Lower leg skin (tissue), 4 donors: Measurements from ENCODE around the gene CRP. TPM values are rescaled to one million over a fixed set of nuclear protein-coding genes. Genes with fewer than 3 reads are reported as not detected.

ENCODE experiments used
- DNase-seq, 2 donors: peaks; one replicate each; pipeline ENCODE4 v3.0.0-alpha.2; 2019; ENCODE audit warnings: low spot score in 2 of 2
- H3K4me3 ChIP-seq: fragments of 200-600 bp; sonication (generic); 2 replicates; pipeline ENCODE4 v1.5.1; 2017; ENCODE audit warnings: mild to moderate bottlenecking, low read depth; ENCODE audit not compliant: poor library complexity, severe bottlenecking
- POLR2A ChIP-seq, 2 donors: fragments of 450-650 bp; IDR thresholded peaks; one replicate each; pipeline ENCODE4 v1.6.1; 2016 to 2017; ENCODE audit warnings: antibody characterized with exemption in 2 of 2, mild to moderate bottlenecking in 1 of 2, moderate library complexity in 1 of 2
- WGBS, 2 donors: methylation state at CpG; one replicate each; pipeline ENCODE4 v1.1.5; 2018; 5-methylcytosine and 5-hydroxymethylcytosine counted together
- intact Hi-C: fragments of 100-400 bp; cut with DNase I; formaldehyde crosslinking; loops from one replicate; pipeline ENCODE4 v1.15.0; 2023; ENCODE audit warnings: low total_unique reads
- total RNA-seq, 4 donors: library from RNA; depleted of rRNA; stranded (reverse); fragments of >200 nt; gene quantifications; one replicate each; pipeline ENCODE4 v1.1.0, GENCODE V29; 2016
- TF ChIP-seq, protein P1 (sequence below), 3 donors: fragments of 450-650 bp; IDR thresholded peaks; one replicate each; pipeline ENCODE4 v1.5.1; 2016; ENCODE audit warnings: antibody characterized with exemption in 3 of 3, mild to moderate bottlenecking in 3 of 3, moderate library complexity in 2 of 3

CRP gene
- total RNA-seq, 4 donors from 2014 or later = 0.52 TPM; not detected in 3

DNA sequence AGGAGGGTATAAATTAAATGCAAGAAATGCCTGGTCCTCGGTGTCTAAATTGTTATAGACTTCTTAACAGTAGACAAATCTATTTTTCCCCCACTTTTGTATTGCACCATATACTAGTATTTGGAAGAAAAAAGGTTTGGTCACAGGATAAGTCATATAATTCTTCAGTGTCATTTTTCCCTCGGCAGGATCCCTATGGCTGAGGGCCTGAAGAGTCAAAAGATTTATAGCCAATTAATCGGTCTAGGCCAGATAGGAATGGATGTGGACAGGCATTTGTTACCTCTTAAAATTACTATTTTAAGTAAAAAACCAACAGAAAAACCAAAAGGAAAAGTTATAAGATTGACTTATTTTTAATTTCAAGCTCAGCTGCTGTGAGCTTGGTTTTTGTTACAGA is 45.6 kb downstream of the CRP start:
- no peak for TF ChIP-seq POLR2A (IDR thresholded peaks at IDR 0.05)
- TF ChIP-seq, protein P1, sequence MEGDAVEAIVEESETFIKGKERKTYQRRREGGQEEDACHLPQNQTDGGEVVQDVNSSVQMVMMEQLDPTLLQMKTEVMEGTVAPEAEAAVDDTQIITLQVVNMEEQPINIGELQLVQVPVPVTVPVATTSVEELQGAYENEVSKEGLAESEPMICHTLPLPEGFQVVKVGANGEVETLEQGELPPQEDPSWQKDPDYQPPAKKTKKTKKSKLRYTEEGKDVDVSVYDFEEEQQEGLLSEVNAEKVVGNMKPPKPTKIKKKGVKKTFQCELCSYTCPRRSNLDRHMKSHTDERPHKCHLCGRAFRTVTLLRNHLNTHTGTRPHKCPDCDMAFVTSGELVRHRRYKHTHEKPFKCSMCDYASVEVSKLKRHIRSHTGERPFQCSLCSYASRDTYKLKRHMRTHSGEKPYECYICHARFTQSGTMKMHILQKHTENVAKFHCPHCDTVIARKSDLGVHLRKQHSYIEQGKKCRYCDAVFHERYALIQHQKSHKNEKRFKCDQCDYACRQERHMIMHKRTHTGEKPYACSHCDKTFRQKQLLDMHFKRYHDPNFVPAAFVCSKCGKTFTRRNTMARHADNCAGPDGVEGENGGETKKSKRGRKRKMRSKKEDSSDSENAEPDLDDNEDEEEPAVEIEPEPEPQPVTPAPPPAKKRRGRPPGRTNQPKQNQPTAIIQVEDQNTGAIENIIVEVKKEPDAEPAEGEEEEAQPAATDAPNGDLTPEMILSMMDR (IDR thresholded peaks at IDR 0.05) = no peak
- 57 to 68% methylated on average over 3 of the region's 3 CpGs for WGBS, 2 donors
- DNase-seq = no peak
- no peak overlapping the region for H3K4me3 ChIP-seq
- intact Hi-C loops = no loop called here

DNA sequence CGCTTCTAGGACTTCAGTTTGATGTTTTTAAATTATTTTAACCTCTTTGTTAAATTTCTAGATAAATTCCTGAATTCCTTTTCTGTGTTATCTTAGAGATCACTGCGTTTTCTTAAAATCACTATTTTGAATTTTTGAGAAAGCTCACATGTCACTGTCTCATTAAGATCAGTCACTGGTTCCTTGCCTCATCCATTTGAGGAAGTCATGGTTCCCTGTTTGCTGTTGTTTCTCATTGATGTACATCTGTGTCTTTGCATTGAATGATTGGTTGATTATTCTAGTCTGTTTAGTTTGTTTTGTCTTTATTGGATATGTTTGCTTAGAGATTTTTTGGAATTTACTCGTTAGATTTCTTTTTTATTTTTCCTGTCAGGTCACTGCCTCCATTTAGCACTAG is 50.1 kb downstream of the CRP start:
- TF ChIP-seq POLR2A (IDR thresholded peaks at IDR 0.05) = no peak
- TF ChIP-seq, protein P1 (IDR thresholded peaks at IDR 0.05) = no peak
- intact Hi-C loops = no loop called here
- no peak for DNase-seq
- WGBS, 2 donors = 79 to 85% methylated on average over 3 of the region's 3 CpGs
- H3K4me3 ChIP-seq = no peak overlapping the region

DNA sequence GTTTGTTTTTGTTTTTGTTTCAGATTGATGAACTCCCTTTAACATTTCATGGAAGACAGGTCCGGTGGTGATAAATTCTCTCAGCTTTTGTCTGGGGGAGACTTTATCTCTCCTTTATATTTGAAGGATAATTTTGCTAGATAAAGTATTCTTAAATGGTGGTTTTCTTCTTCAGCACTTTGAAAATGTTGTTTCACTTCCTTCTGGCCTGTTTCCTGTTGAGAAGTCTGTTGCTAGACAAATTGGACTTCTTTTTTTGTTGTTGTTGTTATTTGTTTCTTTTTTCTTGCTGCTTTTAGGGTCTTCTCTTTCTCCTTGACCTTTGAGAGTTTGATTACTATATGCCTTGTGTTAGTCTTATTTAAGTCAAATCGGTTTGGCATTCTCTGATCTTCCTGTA is 50.8 kb downstream of the CRP start:
- TF ChIP-seq, protein P1 (IDR thresholded peaks at IDR 0.05) = no peak
- TF ChIP-seq POLR2A (IDR thresholded peaks at IDR 0.05) = no peak
- intact Hi-C loops = no loop called here
- H3K4me3 ChIP-seq = no peak overlapping the region
- WGBS, 2 donors = 69% methylated on average over 2 of the region's 2 CpGs
- no peak for DNase-seq

Other genes with a start within 250 kb of the CRP start
- not detected for gene OR10J5, start 178.6 kb downstream of the CRP start, total RNA-seq
- gene APCS, start 126.8 kb downstream of the CRP start, total RNA-seq = not detected
- 100 to 1,000 TPM in 1 of 4 donors, 10 to 100 TPM in 3; 68.2 to 167 (median 90.7) TPM for gene DUSP23, start 66.4 kb upstream of the CRP start, total RNA-seq
- gene FCRL6, start 87.8 kb upstream of the CRP start, total RNA-seq = under 1 TPM in 3 of 4 donors, not detected in 1; 0.17 to 0.80 (median 0.42) TPM
- 1 to 10 TPM; 3.1 to 7.8 (median 5.2) TPM for gene SLAMF8, start 112.3 kb upstream of the CRP start, total RNA-seq
- gene VSIG8, start 148.1 kb upstream of the CRP start, total RNA-seq = 10 to 100 TPM; 14.6 to 54.5 (median 43.1) TPM
- gene CFAP45, start 185.6 kb upstream of the CRP start, total RNA-seq = 1 to 10 TPM in 1 of 4 donors, under 1 TPM in 3; 0.46 to 3.0 (median 0.66) TPM
- 100 to 1,000 TPM; 244 to 413 (median 306) TPM for gene TAGLN2, start 210.9 kb upstream of the CRP start, total RNA-seq
- 10 to 100 TPM; 17.7 to 29.6 (median 19.6) TPM for gene IGSF9, start 231.0 kb upstream of the CRP start, total RNA-seq
- not detected for gene SLAMF9, start 239.6 kb upstream of the CRP start, total RNA-seq